K562 (cell line): Measurements from ENCODE around the gene RNU6-1. TPM values are rescaled to one million over a fixed set of nuclear protein-coding genes. Genes with fewer than 3 reads are reported as not detected.

ENCODE experiments used
- ATAC-seq: fragments of 200-7000 bp; cut with Tn5 transposase; 3 replicates; pipeline ENCODE4 v1.9.1; 2020; ENCODE audit warnings: moderate library complexity
- BruUV-seq: library from RNA; stranded (reverse); fragments of 400-500 nt; replicated peaks from 2 replicates; lab custom pipeline; 2021; lab: Mats Ljungman, UMichigan
- CTCF ChIA-PET: fragments of 300-600 bp; formaldehyde crosslinking; extraction: SDS; loops from one replicate; lab custom pipeline; 2021; ENCODE audit warnings: low intra/inter-chr PET ratio; lab: Yijun Ruan, JAX
- POLR2A ChIA-PET: fragments of 300-600, 350-650 bp; sonication (Branson Sonifier 250); formaldehyde crosslinking; extraction: SDS; loops from one replicate; lab custom pipeline; 2021; ENCODE audit warnings: antibody characterized with exemption, inconsistent platforms; lab: Yijun Ruan, JAX
- DNase-seq, 4 experiments: peaks; one replicate each; pipeline versions ENCODE4 v3.0.0 to v3.0.0-alpha.2; 2011 to 2018; ENCODE audit warnings: low spot score in 3 of 4, mixed read lengths in 3 of 4; ENCODE audit errors: extremely low read depth in 1 of 4
- FAIRE-seq: peaks from 2 replicates; lab custom pipeline; 2011; peaks lifted over from hg19 to GRCh38; lab: Jason Lieb, UNC
- H2AFZ ChIP-seq: 2 replicates; pipeline ENCODE4 v1.6.0; 2011; ENCODE audit warnings: low read depth, low read length, control low read depth, inconsistent platforms
- H3K27ac ChIP-seq: fragments of 200-600 bp; 3 replicates; pipeline ENCODE4 v1.8.0; 2011; ENCODE audit warnings: low read depth, mild to moderate bottlenecking, control low read depth, inconsistent platforms, low read length, moderate library complexity, mixed read lengths; ENCODE audit errors: extremely low read depth
- H3K27me3 ChIP-seq, 2 experiments: fragments of 300-600 bp in 1 of 2; 2 replicates in 1 of 2; 3 replicates in 1 of 2; pipeline versions ENCODE4 v1.6.0 to v1.8.0; 2011; ENCODE audit warnings: inconsistent platforms in 2 of 2, low read length in 2 of 2, mild to moderate bottlenecking in 1 of 2, mixed read lengths in 1 of 2, moderate library complexity in 1 of 2; ENCODE audit not compliant: control insufficient read depth in 2 of 2, insufficient read depth in 2 of 2
- H3K36me3 ChIP-seq: fragments of 300-600 bp; 3 replicates; pipeline ENCODE4 v1.8.0; 2011; ENCODE audit warnings: mild to moderate bottlenecking, low read length, inconsistent platforms; ENCODE audit not compliant: control insufficient read depth, insufficient read depth
- H3K4me1 ChIP-seq, 2 experiments: fragments of 200-600 bp in 1 of 2; replicated peaks in 1 of 2; 2 replicates in 1 of 2; 3 replicates in 1 of 2; pipeline versions ENCODE4 v1.5.1 to v1.8.0; 2011; ENCODE audit warnings: inconsistent platforms in 2 of 2, low read length in 2 of 2, mild to moderate bottlenecking in 1 of 2, mixed read lengths in 1 of 2, moderate library complexity in 1 of 2; ENCODE audit not compliant: control insufficient read depth in 2 of 2, insufficient read depth in 2 of 2
- H3K4me2 ChIP-seq: 2 replicates; pipeline ENCODE4 v1.6.1; 2011; ENCODE audit warnings: low read length, control low read depth, inconsistent platforms, mixed read lengths; ENCODE audit not compliant: insufficient read depth
- H3K4me3 ChIP-seq: fragments of 200-600 bp; sonication (generic), shearing (Covaris generic); 2 replicates; pipeline ENCODE4 v1.5.1; 2016; ENCODE audit warnings: control low read depth, inconsistent platforms
- H3K79me2 ChIP-seq: fragments of 200-600 bp; 3 replicates; pipeline ENCODE4 v1.8.0; 2011; ENCODE audit warnings: low read length, inconsistent platforms; ENCODE audit not compliant: control insufficient read depth, insufficient read depth
- H3K9ac ChIP-seq, 2 experiments: 2 replicates each; pipeline versions ENCODE4 v1.6.0 to v1.6.1; 2011; ENCODE audit warnings: low read depth in 2 of 2, low read length in 2 of 2, control low read depth in 1 of 2, inconsistent platforms in 1 of 2, mild to moderate bottlenecking in 1 of 2, mixed read lengths in 1 of 2; ENCODE audit not compliant: insufficient read depth in 1 of 2
- H3K9me1 ChIP-seq: one replicate; pipeline ENCODE4 v1.6.0; 2011; ENCODE audit warnings: inconsistent platforms, mild to moderate bottlenecking, low read length, moderate library complexity; ENCODE audit not compliant: control insufficient read depth, insufficient read depth
- H3K9me3 ChIP-seq: replicated peaks from 2 replicates; pipeline ENCODE4 v1.5.1; 2011; ENCODE audit warnings: low read depth, low read length, inconsistent platforms; ENCODE audit not compliant: control insufficient read depth, insufficient read depth
- H4K20me1 ChIP-seq: replicated peaks from 2 replicates; pipeline ENCODE4 v1.6.1; 2011; ENCODE audit warnings: low read length, inconsistent platforms, mixed read lengths; ENCODE audit not compliant: control insufficient read depth, insufficient read depth
- C11orf30 ChIP-seq: fragments of 450-650 bp; IDR thresholded peaks from 2 replicates; pipeline ENCODE4 v1.6.1; 2016; ENCODE audit warnings: low read depth, mild to moderate bottlenecking
- MAZ ChIP-seq, 2 experiments: fragments of 450-650 bp in 1 of 2; sonication (generic) in 1 of 2; formaldehyde crosslinking; IDR thresholded peaks in 1 of 2; conservative IDR thresholded peaks in 1 of 2; 2 replicates each; pipeline versions ENCODE4 v1.4.0 to v1.5.0; 2020; ENCODE audit warnings: mild to moderate bottlenecking in 1 of 2, missing genetic modification reagents in 1 of 2
- MGA ChIP-seq: fragments of 450-650 bp; IDR thresholded peaks from 2 replicates; pipeline ENCODE4 v1.6.1; 2016; ENCODE audit warnings: mild to moderate bottlenecking, moderate library complexity
- ZNF449 ChIP-seq: fragments of 250-450 bp; sonication (Bioruptor Pico); IDR thresholded peaks from 2 replicates; pipeline ENCODE4 v1.8.0; 2022; ENCODE audit warnings: moderate library complexity, mild to moderate bottlenecking, inconsistent platforms
- WGBS: fragments of 100-300 bp; shearing (Covaris generic); methylation state at CpG from one replicate; pipeline ENCODE4 v1.1.6; 2016; ENCODE audit warnings: low coverage, mixed read lengths; ENCODE audit not compliant: insufficient coverage; ENCODE audit errors: missing lambda C conversion rate; 5-methylcytosine and 5-hydroxymethylcytosine counted together
- in situ Hi-C: fragments of 300-500 bp; cut with MboI; formaldehyde crosslinking; loops from 4 replicates; pipeline ENCODE4 v1.15.0; 2018; ENCODE audit warnings: inconsistent platforms, mixed read lengths
- intact Hi-C: fragments of 100-400 bp; cut with micrococcal nuclease; formaldehyde crosslinking; loops from 2 replicates; pipeline ENCODE4 v1.14.2; 2022
- polyA plus RNA-seq, 8 experiments: library from polyadenylated mRNA; depleted of rRNA in 4 of 8; stranded (reverse) in 5 of 8; unstranded in 3 of 8; fragments of >200 nt; fragmentation: Nextera tagmentation in 2 of 8; fragmentation: Illumina TruSeq in 1 of 8; extraction: Ambion mirVana in 2 of 8; extraction: Trizol in 1 of 8; gene quantifications; 2 replicates each; pipeline versions ENCODE4 v1.2.1 to v1.2.3, GENCODE V29; 2011 to 2014; ENCODE audit warnings: inconsistent platforms in 1 of 8, missing spikeins in 1 of 8
- total RNA-seq, 7 experiments: library from RNA; depleted of rRNA in 6 of 7; stranded (reverse); fragments of >200 nt in 6 of 7; fragmentation: Illumina TruSeq in 2 of 7; extraction: Trizol in 2 of 7; gene quantifications; 2 replicates each; pipeline versions ENCODE4 v1.2.1 to v1.2.3, GENCODE V29; 2011 to 2021; ENCODE audit warnings: low replicate concordance in 1 of 7

Gene RNU6-1
- total and polyA plus RNA-seq, 9 of the 15 experiments (the other 6 are each of a cell fraction or from before 2014, with no cell fraction given), result not detected

DNA sequence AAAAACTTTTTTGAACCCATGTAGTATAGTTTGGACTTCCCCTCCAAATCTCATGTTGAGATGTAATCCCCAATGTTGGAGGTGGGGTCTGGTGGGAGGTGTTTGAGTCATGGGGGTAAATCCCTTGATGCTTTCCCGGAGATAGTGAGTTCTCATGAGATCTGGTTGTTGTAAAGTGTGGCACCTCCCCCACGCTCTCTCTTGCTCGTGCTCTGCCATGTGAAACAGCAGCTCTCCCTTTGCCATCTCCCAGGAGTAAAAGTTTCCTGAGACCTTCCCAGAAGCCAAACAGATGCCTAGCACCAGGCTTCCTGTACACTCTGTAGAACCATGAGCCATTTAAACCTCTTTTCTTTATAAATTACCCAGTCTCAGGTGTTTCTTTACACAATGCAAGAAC is 16.0 kb upstream of the RNU6-1 start:
- H3K4me1 ChIP-seq, result peaks cover 13% of the 10 kb centered on the region in 2 experiments; a peak in 4 of 5 replicates
- H3K27me3 ChIP-seq, result no peaks in the 10 kb centered on the region
- no peak overlapping the region for H3K4me2 ChIP-seq
- ATAC-seq (no peak), FAIRE-seq (no peak)
- no peak overlapping the region; a peak in 1 of 4 replicates for H3K9ac ChIP-seq
- POLR2A ChIA-PET, result interaction anchor here (0.6 kb wide), 1 partner anchor 18 kb away, joined by 3 read pairs; no protein-coding TSS in a partner anchor
- H3K36me3 ChIP-seq, result no peaks in the 10 kb centered on the region
- BruUV-seq, result no TSS peak
- H3K27ac ChIP-seq, result no peak overlapping the region
- WGBS, result 23% methylated on average over 3 of the region's 3 CpGs
- H3K9me3 ChIP-seq, result no peaks in the 10 kb centered on the region
- H2AFZ ChIP-seq, result 0 out of 2 replicates have a peak overlapping the region, but pooled peaks have one; percentile 12
- TF ChIP-seq C11orf30, result no peak
- TF ChIP-seq MAZ (CRISPR knock-in tag; conservative IDR thresholded peaks at IDR 0.05 in 1 of 2, IDR thresholded peaks at IDR 0.05 in 1 of 2), result no peak
- TF ChIP-seq MGA, result 0 out of 2 replicates have a peak, but pooled peaks have one; percentile 26
- no peak for TF ChIP-seq ZNF449 (CRISPR knock-in tag)
- TF ChIP-seq, all 486 proteins: peak for 1
- intact Hi-C loops, result no loop called here
- no peak overlapping the region for H3K4me3 ChIP-seq
- DNase-seq, result no peak
- CTCF ChIA-PET, result no interaction called here
- H3K79me2 ChIP-seq, result no peaks in the 10 kb centered on the region
- no peaks in the 10 kb centered on the region for H3K9me1 ChIP-seq
- in situ Hi-C loops, result no loop called here
- no peaks in the 10 kb centered on the region for H4K20me1 ChIP-seq
